A549 (cell line): Measurements from ENCODE around the gene NTNG1. TPM values are rescaled to one million over a fixed set of nuclear protein-coding genes. Genes with fewer than 3 reads are reported as not detected.

Experiments
- ATAC-seq, 2 experiments: fragments of 200-7000 bp in 1 of 2; fragments of >200 bp in 1 of 2; cut with Nextera tagmentation in 1 of 2; cut with Tn5 transposase in 1 of 2; 3 replicates each; pipeline versions ENCODE4 v1.8.0 to v1.9.1; 2018 to 2020; ENCODE audit warnings: mild to moderate bottlenecking in 1 of 2, moderate library complexity in 1 of 2
- CTCF ChIA-PET: fragments of 300-600 bp; sonication (Branson Sonifier 250); formaldehyde crosslinking; extraction: SDS; loops from one replicate; lab custom pipeline; 2021; ENCODE audit warnings: antibody characterized with exemption, inconsistent platforms; lab: Yijun Ruan, JAX
- POLR2A ChIA-PET: fragments of 350-600 bp; formaldehyde crosslinking; extraction: SDS; loops from one replicate; lab custom pipeline; 2021; ENCODE audit warnings: antibody characterized with exemption, inconsistent platforms; lab: Yijun Ruan, JAX
- DNase-seq, 2 experiments: peaks; one replicate each; pipeline versions ENCODE4 v3.0.0 to v3.0.0-alpha.2; 2011 to 2016; ENCODE audit warnings: low read depth in 1 of 2, low spot score in 1 of 2
- FAIRE-seq: peaks from 2 replicates; lab custom pipeline; 2011; peaks lifted over from hg19 to GRCh38; lab: Jason Lieb, UNC
- H3K27ac ChIP-seq, 2 experiments: fragments of >200 bp; sonication (Bioruptor Twin); formaldehyde crosslinking; 3 replicates each; pipeline ENCODE4 v1.5.1; 2016 to 2017
- H3K4me1 ChIP-seq: fragments of >200 bp; sonication (Bioruptor Twin); formaldehyde crosslinking; 3 replicates; pipeline ENCODE4 v1.6.1; 2016
- H3K4me2 ChIP-seq: fragments of >200 bp; sonication (Bioruptor Twin); formaldehyde crosslinking; 3 replicates; pipeline ENCODE4 v1.6.1; 2016
- H3K4me3 ChIP-seq: fragments of >200 bp; sonication (Bioruptor Twin); formaldehyde crosslinking; 3 replicates; pipeline ENCODE4 v1.5.1; 2016
- H3K9me3 ChIP-seq: fragments of >200 bp; sonication (Bioruptor Twin); formaldehyde crosslinking; 3 replicates; pipeline ENCODE4 v1.6.1; 2016
- BHLHE40 ChIP-seq: IDR thresholded peaks from 2 replicates; pipeline ENCODE4 v1.6.1; 2012; ENCODE audit warnings: low read depth, low read length, inconsistent platforms
- CBX8 ChIP-seq: fragments of 200-600 bp; sonication (generic); IDR thresholded peaks from 2 replicates; pipeline ENCODE4 v1.6.1; 2016
- CHD2 ChIP-seq: fragments of 150-350 bp; IDR thresholded peaks from 2 replicates; pipeline ENCODE4 v1.6.1; 2014; ENCODE audit warnings: low read length; ENCODE audit not compliant: partially characterized antibody
- EHMT2 ChIP-seq: fragments of 200-600 bp; sonication (generic); IDR thresholded peaks from 2 replicates; pipeline ENCODE4 v1.6.1; 2016; ENCODE audit warnings: antibody characterized with exemption, low read depth, mild to moderate bottlenecking, moderate library complexity
- HOXA7 ChIP-seq: fragments of 250-450 bp; sonication (Bioruptor Pico); IDR thresholded peaks from 2 replicates; pipeline ENCODE4 v1.5.0; 2020; ENCODE audit warnings: mild to moderate bottlenecking, moderate library complexity
- HOXB13 ChIP-seq: fragments of 250-450 bp; sonication (Bioruptor Pico); IDR thresholded peaks from 2 replicates; pipeline ENCODE4 v1.5.0; 2020; ENCODE audit warnings: low read depth, mild to moderate bottlenecking, moderate library complexity
- HOXB5 ChIP-seq: fragments of 250-450 bp; sonication (Bioruptor Pico); IDR thresholded peaks from 2 replicates; pipeline ENCODE4 v1.5.0; 2020; ENCODE audit warnings: mild to moderate bottlenecking, moderate library complexity
- JUNB ChIP-seq: fragments of >200 bp; sonication (Bioruptor Twin); formaldehyde crosslinking; IDR thresholded peaks from 2 replicates; pipeline ENCODE4 v1.6.1; 2016
- KDM1A ChIP-seq: fragments of 200-600 bp; sonication (generic); IDR thresholded peaks from 2 replicates; pipeline ENCODE4 v1.6.1; 2016; ENCODE audit warnings: low read depth, mild to moderate bottlenecking
- KDM5A ChIP-seq: fragments of 200-600 bp; sonication (generic); IDR thresholded peaks from 2 replicates; pipeline ENCODE4 v1.6.1; 2016; ENCODE audit warnings: antibody characterized with exemption, mild to moderate bottlenecking
- MAZ ChIP-seq: fragments of 150-350 bp; IDR thresholded peaks from 2 replicates; pipeline ENCODE4 v1.6.1; 2014; ENCODE audit warnings: antibody characterized with exemption, low read depth, low read length, borderline replicate concordance
- MYC ChIP-seq: IDR thresholded peaks from 2 replicates; pipeline ENCODE4 v1.6.1; 2012; ENCODE audit warnings: mild to moderate bottlenecking, inconsistent platforms, low read length, improper control_type of control experiment, borderline replicate concordance
- NFE2L2 ChIP-seq: fragments of 150-350 bp; conservative IDR thresholded peaks from 2 replicates; pipeline ENCODE4 v1.6.1; 2014; ENCODE audit warnings: low read length
- NPAS2 ChIP-seq: fragments of 250-450 bp; sonication (Bioruptor Pico); IDR thresholded peaks from 2 replicates; pipeline ENCODE4 v1.8.0; 2022; ENCODE audit warnings: mild to moderate bottlenecking, moderate library complexity, borderline replicate concordance
- RAD21 ChIP-seq, 2 experiments: fragments of >200 bp in 1 of 2; sonication (Bioruptor Twin) in 1 of 2; formaldehyde crosslinking in 1 of 2; IDR thresholded peaks in 1 of 2; conservative IDR thresholded peaks in 1 of 2; 2 replicates in 1 of 2; 3 replicates in 1 of 2; pipeline ENCODE4 v1.6.1; 2012 to 2018; ENCODE audit warnings: inconsistent platforms in 1 of 2
- RARB ChIP-seq: fragments of 250-450 bp; sonication (Bioruptor Pico); IDR thresholded peaks from 2 replicates; pipeline ENCODE4 v1.8.0; 2021; ENCODE audit warnings: mild to moderate bottlenecking, moderate library complexity
- RFX5 ChIP-seq: fragments of 450-650 bp; IDR thresholded peaks from 2 replicates; pipeline ENCODE4 v1.7.1; 2014; ENCODE audit warnings: antibody characterized with exemption, mild to moderate bottlenecking, moderate library complexity
- SMC3 ChIP-seq: fragments of >200 bp; sonication (Bioruptor Twin); formaldehyde crosslinking; IDR thresholded peaks from 3 replicates; pipeline ENCODE4 v1.6.1; 2018; ENCODE audit warnings: inconsistent platforms
- TFCP2L1 ChIP-seq: fragments of 250-450 bp; sonication (Bioruptor Pico); IDR thresholded peaks from 2 replicates; pipeline ENCODE4 v1.5.0; 2021; ENCODE audit warnings: mild to moderate bottlenecking
- TP53 ChIP-seq: fragments of 250-450 bp; sonication (Bioruptor Pico); IDR thresholded peaks from 2 replicates; pipeline ENCODE4 v1.5.0; 2021; ENCODE audit warnings: mild to moderate bottlenecking, moderate library complexity
- ZFP36 ChIP-seq: fragments of 450-650 bp; IDR thresholded peaks from 2 replicates; pipeline ENCODE4 v1.6.1; 2014; ENCODE audit warnings: borderline replicate concordance; ENCODE audit not compliant: partially characterized antibody
- ZNF302 ChIP-seq: fragments of 250-450 bp; sonication (Bioruptor Pico); IDR thresholded peaks from 2 replicates; pipeline ENCODE4 v1.9.0; 2021; ENCODE audit warnings: inconsistent platforms, mild to moderate bottlenecking, moderate library complexity
- ZSCAN20 ChIP-seq: fragments of 250-450 bp; sonication (Bioruptor Pico); IDR thresholded peaks from 2 replicates; pipeline ENCODE4 v1.8.0; 2022; ENCODE audit warnings: mild to moderate bottlenecking, moderate library complexity
- WGBS: methylation state at CpG from one replicate; pipeline ENCODE4 v1.1.6; 2017; ENCODE audit errors: missing lambda C conversion rate; 5-methylcytosine and 5-hydroxymethylcytosine counted together
- polyA plus RNA-seq, 4 experiments: library from polyadenylated mRNA; depleted of rRNA in 3 of 4; stranded (reverse); fragments of >200 nt; fragmentation: RNase III in 1 of 4; extraction: RNeasy Plus Mini Kit Qiagen cat#74134 plus additional on column Dnase treatment in 1 of 4; gene quantifications; 2 replicates in 3 of 4; 3 replicates in 1 of 4; pipeline ENCODE4 v1.2.3, GENCODE V29; 2011 to 2017
- TF ChIP-seq, protein P1 (sequence below): fragments of 150-350 bp; IDR thresholded peaks from 2 replicates; pipeline ENCODE4 v1.6.1; 2014; ENCODE audit warnings: low read depth, mild to moderate bottlenecking, low read length
- TF ChIP-seq, protein P2 (sequence below): IDR thresholded peaks from 2 replicates; pipeline ENCODE4 v1.6.1; 2012
- TF ChIP-seq, protein P3 (sequence below): fragments of 250-450 bp; sonication (Bioruptor Pico); IDR thresholded peaks from 2 replicates; pipeline ENCODE4 v1.5.0; 2020; ENCODE audit warnings: low read depth, mild to moderate bottlenecking, moderate library complexity
- TF ChIP-seq, protein P4 (sequence below): fragments of 450-650 bp; IDR thresholded peaks from 2 replicates; pipeline ENCODE4 v1.6.1; 2014; ENCODE audit warnings: antibody characterized with exemption
- TF ChIP-seq, protein P5 (sequence below): fragments of 200-600 bp; sonication (generic); IDR thresholded peaks from 2 replicates; pipeline ENCODE4 v1.6.1; 2016; ENCODE audit warnings: antibody characterized with exemption, mild to moderate bottlenecking, moderate library complexity

NTNG1 gene
- polyA plus RNA-seq, 2 of the 4 experiments (the other 2 are of a cell fraction) = not detected

DNA sequence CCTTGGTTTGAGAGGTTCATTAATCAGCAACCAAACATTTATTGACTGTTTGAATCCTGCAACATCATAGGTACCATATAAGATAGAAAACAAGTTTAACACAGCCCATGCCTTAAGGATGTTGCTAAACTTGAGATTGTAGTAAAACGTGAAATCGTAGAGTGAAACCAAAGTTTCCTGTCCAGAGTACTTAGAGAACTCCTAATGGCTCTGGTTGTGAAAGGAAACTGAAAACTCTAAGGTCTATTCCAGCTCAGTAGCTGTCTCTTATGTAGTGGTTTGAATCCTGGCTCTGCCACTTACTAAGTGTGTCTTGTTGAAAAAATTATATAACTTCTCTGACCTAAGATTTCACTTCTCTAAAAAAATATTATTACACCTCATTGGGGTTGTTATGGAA, 310.9 kb downstream of the NTNG1 start:
- CTCF ChIA-PET = no interaction called here
- Histone ChIP-seq H3K9me3 (no peaks in the 10 kb centered on the region), H3K4me1 (no peaks in the 10 kb centered on the region)
- DNase-seq = no peak
- FAIRE-seq = no peak
- no peak for TF ChIP-seq HOXB13 (CRISPR knock-in tag)
- TF ChIP-seq RFX5 = no peak
- TF ChIP-seq, protein P1, sequence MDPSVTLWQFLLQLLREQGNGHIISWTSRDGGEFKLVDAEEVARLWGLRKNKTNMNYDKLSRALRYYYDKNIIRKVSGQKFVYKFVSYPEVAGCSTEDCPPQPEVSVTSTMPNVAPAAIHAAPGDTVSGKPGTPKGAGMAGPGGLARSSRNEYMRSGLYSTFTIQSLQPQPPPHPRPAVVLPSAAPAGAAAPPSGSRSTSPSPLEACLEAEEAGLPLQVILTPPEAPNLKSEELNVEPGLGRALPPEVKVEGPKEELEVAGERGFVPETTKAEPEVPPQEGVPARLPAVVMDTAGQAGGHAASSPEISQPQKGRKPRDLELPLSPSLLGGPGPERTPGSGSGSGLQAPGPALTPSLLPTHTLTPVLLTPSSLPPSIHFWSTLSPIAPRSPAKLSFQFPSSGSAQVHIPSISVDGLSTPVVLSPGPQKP = no peak
- no peak for TF ChIP-seq NFE2L2
- no peak for TF ChIP-seq EHMT2
- TF ChIP-seq MYC = no peak
- TF ChIP-seq, protein P2, sequence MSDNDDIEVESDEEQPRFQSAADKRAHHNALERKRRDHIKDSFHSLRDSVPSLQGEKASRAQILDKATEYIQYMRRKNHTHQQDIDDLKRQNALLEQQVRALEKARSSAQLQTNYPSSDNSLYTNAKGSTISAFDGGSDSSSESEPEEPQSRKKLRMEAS = no peak
- TF ChIP-seq RAD21 (conservative IDR thresholded peaks at IDR 0.05 in 1 of 2, IDR thresholded peaks at IDR 0.05 in 1 of 2) = no peak
- TF ChIP-seq KDM1A = no peak
- TF ChIP-seq CBX8 = no peak
- no peak for TF ChIP-seq TP53
- TF ChIP-seq JUNB = no peak
- no peak for TF ChIP-seq KDM5A
- TF ChIP-seq NPAS2 (CRISPR knock-in tag) = no peak
- TF ChIP-seq SMC3 = no peak
- no peak for TF ChIP-seq ZNF302
- TF ChIP-seq, all 56 proteins: peak for 0
- Histone ChIP-seq H3K27ac (no peak overlapping the region), H3K4me2 (no peak overlapping the region), H3K4me3 (no peak overlapping the region)
- POLR2A ChIA-PET = no interaction called here
- no peak for ATAC-seq
- 3% methylated on average over 2 of the region's 2 CpGs for WGBS

DNA sequence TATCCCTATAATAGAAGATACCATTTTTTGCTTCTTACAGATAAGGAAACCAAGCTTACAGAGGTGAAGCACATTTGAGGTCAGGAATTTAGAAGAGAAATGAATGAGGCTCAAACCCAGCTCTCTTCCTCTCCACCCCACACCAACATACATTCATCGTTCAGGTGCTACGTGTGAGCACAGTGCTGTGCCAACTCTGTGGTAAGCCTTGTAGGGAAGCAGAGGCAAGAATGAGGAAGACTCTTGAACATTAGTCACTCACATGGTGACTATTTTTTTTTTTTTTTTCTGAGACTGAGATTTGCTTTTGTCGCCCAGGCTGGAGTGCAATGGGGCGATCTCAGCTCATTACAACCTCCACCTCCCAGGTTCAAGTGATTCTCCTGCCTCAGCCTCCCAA, 314.0 kb downstream of the NTNG1 start:
- Histone ChIP-seq H3K4me2 (no peak overlapping the region), H3K9me3 (no peaks in the 10 kb centered on the region), H3K4me1 (no peaks in the 10 kb centered on the region), H3K4me3 (no peak overlapping the region), H3K27ac (no peak overlapping the region)
- FAIRE-seq = no peak
- POLR2A ChIA-PET = no interaction called here
- no peak for ATAC-seq
- WGBS = 56% methylated on average over 4 of the region's 4 CpGs
- TF ChIP-seq ZSCAN20 (CRISPR knock-in tag) = no peak
- TF ChIP-seq, protein P3, sequence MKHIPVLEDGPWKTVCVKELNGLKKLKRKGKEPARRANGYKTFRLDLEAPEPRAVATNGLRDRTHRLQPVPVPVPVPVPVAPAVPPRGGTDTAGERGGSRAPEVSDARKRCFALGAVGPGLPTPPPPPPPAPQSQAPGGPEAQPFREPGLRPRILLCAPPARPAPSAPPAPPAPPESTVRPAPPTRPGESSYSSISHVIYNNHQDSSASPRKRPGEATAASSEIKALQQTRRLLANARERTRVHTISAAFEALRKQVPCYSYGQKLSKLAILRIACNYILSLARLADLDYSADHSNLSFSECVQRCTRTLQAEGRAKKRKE (CRISPR knock-in tag) = no peak
- no peak for TF ChIP-seq RARB (CRISPR knock-in tag)
- no peak for TF ChIP-seq HOXA7 (CRISPR knock-in tag)
- TF ChIP-seq BHLHE40 = no peak
- no peak for TF ChIP-seq ZFP36
- TF ChIP-seq, protein P4, sequence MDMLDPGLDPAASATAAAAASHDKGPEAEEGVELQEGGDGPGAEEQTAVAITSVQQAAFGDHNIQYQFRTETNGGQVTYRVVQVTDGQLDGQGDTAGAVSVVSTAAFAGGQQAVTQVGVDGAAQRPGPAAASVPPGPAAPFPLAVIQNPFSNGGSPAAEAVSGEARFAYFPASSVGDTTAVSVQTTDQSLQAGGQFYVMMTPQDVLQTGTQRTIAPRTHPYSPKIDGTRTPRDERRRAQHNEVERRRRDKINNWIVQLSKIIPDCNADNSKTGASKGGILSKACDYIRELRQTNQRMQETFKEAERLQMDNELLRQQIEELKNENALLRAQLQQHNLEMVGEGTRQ = no peak
- TF ChIP-seq, protein P5, sequence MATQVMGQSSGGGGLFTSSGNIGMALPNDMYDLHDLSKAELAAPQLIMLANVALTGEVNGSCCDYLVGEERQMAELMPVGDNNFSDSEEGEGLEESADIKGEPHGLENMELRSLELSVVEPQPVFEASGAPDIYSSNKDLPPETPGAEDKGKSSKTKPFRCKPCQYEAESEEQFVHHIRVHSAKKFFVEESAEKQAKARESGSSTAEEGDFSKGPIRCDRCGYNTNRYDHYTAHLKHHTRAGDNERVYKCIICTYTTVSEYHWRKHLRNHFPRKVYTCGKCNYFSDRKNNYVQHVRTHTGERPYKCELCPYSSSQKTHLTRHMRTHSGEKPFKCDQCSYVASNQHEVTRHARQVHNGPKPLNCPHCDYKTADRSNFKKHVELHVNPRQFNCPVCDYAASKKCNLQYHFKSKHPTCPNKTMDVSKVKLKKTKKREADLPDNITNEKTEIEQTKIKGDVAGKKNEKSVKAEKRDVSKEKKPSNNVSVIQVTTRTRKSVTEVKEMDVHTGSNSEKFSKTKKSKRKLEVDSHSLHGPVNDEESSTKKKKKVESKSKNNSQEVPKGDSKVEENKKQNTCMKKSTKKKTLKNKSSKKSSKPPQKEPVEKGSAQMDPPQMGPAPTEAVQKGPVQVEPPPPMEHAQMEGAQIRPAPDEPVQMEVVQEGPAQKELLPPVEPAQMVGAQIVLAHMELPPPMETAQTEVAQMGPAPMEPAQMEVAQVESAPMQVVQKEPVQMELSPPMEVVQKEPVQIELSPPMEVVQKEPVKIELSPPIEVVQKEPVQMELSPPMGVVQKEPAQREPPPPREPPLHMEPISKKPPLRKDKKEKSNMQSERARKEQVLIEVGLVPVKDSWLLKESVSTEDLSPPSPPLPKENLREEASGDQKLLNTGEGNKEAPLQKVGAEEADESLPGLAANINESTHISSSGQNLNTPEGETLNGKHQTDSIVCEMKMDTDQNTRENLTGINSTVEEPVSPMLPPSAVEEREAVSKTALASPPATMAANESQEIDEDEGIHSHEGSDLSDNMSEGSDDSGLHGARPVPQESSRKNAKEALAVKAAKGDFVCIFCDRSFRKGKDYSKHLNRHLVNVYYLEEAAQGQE = no peak
- TF ChIP-seq HOXB5 (CRISPR knock-in tag) = no peak
- TF ChIP-seq MAZ = no peak
- no peak for TF ChIP-seq CHD2
- no peak for TF ChIP-seq TFCP2L1 (CRISPR knock-in tag)
- TF ChIP-seq, protein P2 = no peak
- TF ChIP-seq, all 56 proteins: peak for 0
- DNase-seq = no peak
- CTCF ChIA-PET = no interaction called here
